ENCODE measurements around the gene SOCS7. TPM values are rescaled to one million over a fixed set of nuclear protein-coding genes. Genes with fewer than 3 reads are reported as not detected.
A peak's percentile ranks its signal among the peaks of the same experiment; 100 is the strongest.

Gene SOCS7
- total RNA-seq, 1 donor from 2014 or later, result 7.5 TPM

DNA sequence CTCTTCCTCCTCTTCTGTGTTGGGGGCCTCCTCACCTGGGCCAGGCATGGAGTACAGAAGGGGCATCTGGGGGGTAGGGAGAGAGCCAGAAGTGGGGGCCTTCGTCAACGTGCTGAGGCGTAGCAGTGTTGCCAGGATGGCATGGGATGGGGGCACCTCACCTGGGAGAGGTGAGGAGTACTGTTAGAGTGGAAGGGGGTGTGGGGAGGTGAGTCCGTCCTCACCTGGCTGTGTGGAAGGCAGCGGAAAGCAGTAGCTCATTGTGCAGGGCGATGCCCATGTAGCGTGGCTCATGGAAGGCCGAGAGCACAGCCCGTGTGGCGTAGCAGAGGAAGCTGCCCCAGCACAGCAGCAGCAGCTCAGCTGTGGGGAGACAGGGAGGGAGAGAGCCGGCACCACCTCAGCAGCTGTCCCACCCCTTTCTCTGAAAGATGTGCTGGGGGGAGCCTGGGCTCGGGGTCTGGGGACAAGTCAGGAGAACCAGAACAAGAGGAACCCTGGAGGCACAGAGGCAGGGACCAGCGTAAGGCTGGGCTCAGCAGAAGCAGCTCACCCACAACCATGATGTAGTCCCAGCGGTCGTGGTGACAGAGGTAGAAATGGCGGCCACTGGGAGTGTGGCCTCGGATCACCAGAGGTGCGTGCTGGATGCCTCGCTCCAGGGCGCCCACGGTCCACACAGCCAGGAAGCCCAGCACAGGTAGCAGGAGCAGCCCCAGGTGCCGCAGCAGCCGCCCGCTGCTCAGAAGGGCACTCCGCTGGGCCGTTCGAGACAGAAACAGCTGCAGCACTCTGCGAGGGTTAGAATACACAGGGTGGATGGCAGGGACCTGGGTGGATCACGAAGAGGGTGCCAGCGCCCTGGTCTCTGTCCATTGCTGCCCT is 16.9 kb upstream of the SOCS7 start:
- no peak for DNase-seq (ENCODE audit: low read depth in 2 of 2)

DNA sequence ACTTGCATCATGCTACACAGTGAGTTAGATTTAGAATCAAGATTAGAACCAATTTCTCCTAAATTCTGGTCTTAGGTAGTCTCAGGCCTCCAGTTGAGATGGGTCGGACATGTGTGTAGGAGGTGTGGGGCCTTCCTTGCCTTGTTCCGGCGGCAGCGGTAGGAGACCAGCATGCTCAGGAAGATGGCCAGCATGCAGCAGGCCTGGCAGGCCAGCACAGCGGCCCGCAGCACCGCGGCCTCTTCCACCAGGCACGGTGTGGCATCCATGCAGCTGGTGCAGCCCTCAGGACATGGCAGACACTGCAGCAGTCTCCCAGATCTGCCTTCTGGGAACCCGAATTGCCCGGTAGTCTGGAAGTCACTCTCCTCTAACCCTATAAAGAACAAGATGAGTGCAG is 14.8 kb upstream of the SOCS7 start:
- DNase-seq (ENCODE audit: low read depth in 2 of 2), result no peak

- no peak for DNase-seq (ENCODE audit: low read depth in 2 of 2)
Measured at GRCh38 chr17:38338053-38338452, 13.6 kb upstream of the SOCS7 start.

- no peak for DNase-seq (ENCODE audit: low read depth in 2 of 2)
Measured at GRCh38 chr17:38338535-38338934, 13.1 kb upstream of the SOCS7 start.

- DNase-seq (ENCODE audit: low read depth in 2 of 2), result no peak
Measured at GRCh38 chr17:38339891-38340290, 11.8 kb upstream of the SOCS7 start.

- peak; percentile 41 to 78 for DNase-seq (ENCODE audit: low read depth in 2 of 2)
Measured at GRCh38 chr17:38341035-38341721, 10.5 kb upstream of the SOCS7 start.

GRCh38 chr17:38342886-38343607 is 8.6 kb upstream of the SOCS7 start:
- no peak for DNase-seq (ENCODE audit: low read depth in 2 of 2)

DNA sequence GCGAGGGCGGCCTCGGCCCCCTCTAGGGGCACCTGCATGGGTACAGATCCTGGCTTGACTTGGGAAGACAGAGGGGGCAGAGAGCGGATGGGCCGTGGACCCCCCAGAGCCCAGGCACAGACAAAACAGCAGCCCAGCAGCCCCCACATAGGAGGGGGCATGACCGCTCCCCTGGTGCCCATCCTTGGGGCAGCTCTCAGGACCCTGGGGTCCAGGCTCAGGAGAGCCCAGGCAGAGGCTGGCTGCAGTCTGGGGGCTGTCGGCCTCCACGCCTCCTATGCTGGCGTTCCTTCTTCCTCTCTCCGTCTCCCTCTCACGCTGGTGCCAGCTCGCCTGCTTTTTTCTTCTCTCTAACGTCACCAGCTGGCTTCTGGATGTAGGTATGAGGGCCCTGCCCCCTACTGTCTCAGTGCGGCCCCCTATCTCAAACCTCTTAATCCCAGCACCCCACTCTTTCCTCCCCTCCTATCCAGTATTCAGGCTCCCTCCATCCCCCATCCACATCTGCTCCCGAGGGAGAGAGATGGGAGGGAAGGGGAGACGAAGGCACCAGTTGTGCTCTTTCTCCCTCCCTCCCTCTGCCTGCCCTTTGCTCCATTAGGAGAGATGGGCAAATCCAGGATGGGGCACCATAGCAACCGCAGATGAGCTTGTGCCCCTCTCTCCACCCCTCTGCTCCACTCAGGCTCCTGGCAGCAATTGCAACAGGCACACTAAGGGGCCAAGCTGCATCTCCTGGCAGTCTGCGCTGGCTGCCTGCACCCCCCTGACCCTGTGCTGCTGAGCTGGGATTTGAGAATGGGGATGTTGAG is 7.8 kb upstream of the SOCS7 start, which contains the start of gene GPR179:
Gene GPR179 (minus strand): TSS at position 349 of the 812 bp plus-strand sequence. CDS start 167 bp downstream, at position 182.
- DNase-seq (ENCODE audit: low read depth in 2 of 2), result no peak

- DNase-seq (ENCODE audit: low read depth in 2 of 2), result no peak
Measured at GRCh38 chr17:38344420-38344745, 7.3 kb upstream of the SOCS7 start.

DNA sequence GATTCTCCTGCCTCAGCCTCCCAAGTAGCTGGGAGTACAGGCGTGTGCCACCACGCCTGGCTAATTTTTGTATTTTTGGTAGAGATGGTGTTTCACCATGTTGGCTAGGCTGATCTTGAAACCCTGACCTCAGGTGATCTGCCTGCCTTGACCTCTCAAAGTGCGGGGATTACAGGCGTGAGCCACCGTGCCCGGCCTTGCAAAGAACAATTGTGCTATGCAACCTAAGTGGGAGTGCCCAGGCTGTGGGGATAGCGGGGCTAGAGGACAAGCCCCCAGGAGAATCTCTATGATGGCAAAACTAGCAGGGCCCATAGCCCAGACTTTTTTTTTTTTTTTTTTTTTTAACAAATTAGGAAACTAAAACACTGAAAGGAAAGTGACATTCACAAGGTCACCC is 5.9 kb upstream of the SOCS7 start:
- no peak for DNase-seq (ENCODE audit: low read depth in 2 of 2)

DNA sequence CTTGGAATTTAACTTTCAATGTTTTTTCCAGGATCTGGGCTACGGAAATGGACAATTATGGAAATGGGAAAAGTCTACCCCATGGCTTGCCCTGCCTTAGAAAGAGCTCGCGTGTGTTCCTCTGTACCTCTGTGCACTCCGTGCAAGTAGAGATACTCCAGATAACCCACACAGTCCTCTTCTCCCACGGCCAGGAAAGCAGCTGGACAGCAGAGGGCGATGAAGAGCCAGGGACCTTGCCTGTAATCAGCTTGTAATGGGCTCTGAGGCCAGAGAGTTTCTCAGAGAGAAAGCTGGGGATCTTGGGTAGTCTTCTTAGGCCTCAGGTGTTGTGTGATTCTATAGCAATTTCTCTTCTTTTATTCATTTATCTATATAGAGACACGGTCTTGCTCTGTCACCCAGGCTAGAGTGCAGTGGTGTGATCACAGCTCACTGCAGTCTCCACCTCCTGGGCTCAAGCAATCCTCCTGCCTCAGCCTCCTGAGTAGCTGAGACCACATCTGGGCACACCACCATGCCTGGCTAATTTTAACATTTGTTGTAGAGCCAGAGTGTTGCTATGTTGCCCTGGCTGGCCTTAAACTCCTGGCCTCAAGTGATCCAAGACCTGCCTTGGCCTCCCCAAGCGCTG is 2.4 kb upstream of the SOCS7 start:
- peak; percentile 83 to 87 for DNase-seq (ENCODE audit: low read depth in 2 of 2)

DNA sequence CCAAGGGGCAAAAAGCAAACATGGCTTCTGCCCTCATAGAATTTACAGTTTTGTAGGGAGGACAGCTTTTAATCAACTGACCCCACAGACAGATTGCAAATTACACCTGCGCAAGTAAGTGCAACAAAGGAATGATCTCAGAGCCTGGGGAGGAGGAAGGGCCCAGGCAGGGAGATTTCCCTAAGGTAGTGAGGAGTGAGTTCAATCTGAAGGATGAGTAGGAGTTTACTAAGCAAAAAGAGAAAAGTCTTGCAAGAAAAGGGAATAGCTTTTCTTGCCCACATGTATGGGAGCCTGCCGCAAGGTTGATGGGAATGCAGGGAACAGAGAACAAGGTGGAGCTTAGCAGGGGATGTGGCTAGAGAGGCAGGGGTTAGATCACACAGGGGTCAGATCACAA is 1.6 kb upstream of the SOCS7 start:
- no peak for DNase-seq (ENCODE audit: low read depth in 2 of 2)

DNA sequence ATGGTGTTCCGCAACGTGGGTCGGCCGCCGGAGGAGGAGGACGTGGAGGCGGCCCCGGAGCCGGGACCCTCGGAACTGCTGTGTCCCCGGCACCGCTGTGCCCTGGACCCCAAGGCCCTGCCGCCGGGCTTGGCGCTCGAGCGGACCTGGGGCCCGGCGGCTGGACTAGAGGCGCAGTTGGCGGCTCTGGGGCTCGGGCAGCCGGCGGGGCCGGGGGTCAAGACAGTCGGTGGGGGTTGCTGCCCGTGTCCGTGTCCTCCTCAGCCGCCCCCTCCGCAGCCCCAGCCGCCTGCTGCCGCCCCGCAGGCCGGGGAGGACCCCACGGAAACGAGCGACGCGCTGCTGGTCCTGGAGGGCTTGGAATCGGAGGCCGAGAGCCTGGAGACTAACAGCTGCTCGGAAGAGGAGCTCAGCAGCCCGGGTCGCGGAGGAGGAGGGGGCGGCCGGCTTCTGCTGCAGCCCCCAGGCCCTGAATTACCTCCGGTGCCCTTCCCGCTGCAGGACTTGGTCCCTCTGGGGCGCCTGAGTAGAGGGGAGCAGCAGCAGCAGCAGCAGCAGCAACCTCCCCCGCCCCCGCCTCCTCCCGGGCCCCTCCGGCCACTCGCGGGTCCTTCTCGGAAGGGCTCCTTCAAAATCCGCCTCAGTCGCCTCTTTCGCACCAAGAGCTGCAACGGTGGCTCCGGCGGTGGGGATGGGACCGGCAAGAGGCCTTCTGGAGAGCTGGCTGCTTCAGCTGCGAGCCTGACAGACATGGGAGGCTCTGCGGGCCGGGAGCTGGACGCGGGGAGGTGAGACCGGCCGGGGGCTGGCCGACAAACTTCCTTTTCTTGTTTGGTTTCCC is 821 bp downstream of the SOCS7 start:
- DNase-seq (ENCODE audit: low read depth in 2 of 2), result peak; percentile 35 to 37

- no peak for DNase-seq (ENCODE audit: low read depth in 2 of 2)
Measured at GRCh38 chr17:38353086-38353604, 1.5 kb downstream of the SOCS7 start.

DNA sequence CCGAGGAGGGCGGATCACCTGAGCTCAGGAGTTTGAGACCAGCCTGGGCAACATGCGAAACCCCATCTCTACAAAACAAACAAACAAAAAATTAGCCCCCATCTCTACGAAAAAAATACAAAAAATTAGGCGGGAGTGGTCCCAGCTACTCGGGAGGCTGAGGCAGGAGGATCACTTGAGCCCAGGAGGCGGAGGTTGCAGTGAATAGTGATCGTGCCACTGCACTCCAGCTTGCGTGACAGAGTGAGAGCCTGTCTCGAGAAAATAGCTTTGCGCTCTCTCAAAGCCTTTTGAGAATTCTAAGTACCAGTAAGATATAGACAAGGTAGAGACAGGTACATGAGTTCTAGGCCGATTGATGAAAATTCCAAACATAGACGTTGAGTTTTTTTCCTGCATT is 2.0 kb downstream of the SOCS7 start:
- DNase-seq (ENCODE audit: low read depth in 2 of 2), result no peak

DNA sequence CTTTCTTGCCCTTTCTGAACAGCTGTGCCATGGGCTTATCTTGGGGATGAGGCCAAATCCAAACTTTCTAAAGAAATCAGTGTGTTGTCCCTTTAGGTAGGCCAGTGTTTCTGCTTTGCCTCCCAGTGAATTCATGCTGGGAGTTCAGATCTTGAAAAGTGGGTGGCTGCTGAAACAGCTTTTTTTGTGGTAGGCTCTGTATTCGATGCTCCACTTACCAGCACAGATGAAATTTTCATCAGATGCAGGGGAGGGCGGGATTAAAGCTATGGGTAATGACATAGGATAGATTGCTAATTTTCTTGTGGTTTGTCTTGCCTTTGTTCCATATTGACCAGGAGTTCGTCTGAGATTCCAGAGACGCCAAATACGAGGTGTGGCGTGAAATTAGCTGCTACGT is 2.8 kb downstream of the SOCS7 start:
- no peak for DNase-seq (ENCODE audit: low read depth in 2 of 2)

DNA sequence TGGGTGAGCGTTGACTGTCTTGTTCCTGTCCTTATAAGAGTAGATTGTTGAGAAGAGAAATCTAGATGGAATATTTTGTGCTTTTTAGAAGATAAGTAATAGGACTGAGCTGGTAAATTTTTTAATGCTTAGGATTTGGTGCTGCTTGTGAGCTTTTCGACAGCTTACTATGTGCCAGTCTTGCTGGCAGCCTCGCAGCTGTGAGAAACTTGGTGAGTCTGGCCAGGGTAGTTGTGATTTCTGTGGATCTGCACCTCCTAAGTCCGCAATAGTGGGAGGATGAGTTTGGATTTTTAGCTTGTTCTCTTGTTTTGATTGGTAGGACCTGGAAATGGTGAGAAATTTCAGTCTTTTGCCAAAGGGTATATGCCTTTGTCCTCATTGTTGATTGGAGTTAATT is 3.6 kb downstream of the SOCS7 start:
- no peak for DNase-seq (ENCODE audit: low read depth in 2 of 2)

DNA sequence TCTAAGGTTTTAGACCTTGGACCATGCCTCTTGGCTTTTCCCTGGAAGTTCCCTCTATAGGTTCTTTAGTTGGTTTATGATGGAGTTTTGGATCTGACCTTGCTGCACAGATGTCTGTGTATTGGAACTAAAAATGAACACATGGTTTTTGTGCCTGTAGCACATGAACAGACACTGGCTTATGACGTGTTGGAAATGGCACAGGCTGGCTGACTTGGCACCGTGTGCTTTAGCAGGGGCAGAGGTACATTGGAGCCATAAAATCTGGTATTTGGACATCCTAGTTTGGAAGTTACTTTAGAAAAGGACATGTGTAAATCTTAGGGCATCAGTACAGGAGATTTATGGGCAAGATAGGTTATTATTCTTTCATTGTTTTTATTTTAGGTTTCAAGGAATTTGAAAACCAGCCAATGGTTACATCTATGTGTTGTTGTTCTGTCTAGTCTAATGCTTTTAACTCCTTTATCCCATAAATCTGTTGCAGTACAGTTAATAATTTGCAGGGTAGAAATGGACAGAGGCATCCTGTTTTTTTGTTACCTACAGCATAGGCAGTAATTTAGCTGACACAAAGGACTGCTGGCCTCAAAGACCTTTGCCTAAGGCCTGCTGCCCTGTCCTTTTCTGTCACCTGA is 6.0 kb downstream of the SOCS7 start:
- peak in 1 of 2 donors; percentile 79 for DNase-seq (ENCODE audit: low read depth in 2 of 2)

Measured in lung microvascular endothelial cell (primary cell).